Measurements from ENCODE around the gene IQCK.
A peak's percentile ranks its signal among the peaks of the same experiment; 100 is the strongest.

Gene IQCK, protein sequence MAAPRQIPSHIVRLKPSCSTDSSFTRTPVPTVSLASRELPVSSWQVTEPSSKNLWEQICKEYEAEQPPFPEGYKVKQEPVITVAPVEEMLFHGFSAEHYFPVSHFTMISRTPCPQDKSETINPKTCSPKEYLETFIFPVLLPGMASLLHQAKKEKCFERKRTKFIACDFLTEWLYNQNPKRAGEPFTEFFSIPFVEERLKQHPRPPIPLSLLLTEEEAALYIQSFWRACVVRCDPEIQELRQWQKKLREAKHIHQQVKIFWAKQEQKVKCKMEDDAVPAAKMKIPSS

DNA sequence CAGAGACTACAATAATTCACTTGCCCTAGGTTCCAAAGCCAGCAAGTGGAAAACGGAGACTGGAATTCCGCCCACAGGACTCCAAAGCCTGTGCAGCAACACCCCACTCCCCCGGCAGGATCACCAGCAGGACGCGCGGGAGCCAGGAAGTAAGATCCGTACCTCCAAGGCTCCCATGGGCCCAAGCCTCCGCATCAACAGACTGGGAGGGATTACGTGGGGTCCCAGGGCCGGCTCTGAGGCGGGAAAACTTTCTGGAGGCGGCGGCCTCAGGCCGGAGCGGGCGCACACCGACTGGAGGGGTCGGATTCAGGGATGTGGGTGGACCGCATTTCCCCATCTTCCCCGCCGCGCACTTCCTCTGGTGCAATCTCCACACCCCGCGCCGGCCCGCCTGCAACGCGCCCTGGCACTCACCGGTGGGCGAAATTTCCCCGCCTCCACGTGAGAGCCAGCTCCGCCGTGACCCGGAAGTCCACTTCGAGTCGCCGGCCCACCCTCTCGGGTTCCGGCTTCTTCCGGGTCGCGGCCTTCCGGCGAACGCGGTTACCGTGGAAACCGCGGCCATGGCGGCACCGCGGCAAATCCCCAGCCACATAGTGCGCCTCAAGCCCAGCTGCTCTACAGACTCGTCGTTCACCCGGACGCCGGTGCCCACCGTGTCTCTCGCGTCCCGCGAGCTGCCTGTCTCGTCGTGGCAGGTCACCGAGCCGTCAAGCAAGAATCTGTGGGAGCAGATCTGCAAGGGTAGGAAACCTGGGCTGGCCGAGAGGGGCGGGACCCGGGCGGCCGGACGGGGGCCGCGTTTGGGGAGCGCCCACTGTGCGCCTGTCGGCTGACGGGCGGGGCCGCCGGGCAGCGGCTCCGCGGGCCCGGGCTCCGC, at the start of gene IQCK, which contains the start of gene KNOP1:
Gene IQCK, plus strand, starts transcription at position 531 of the 883 bp plus-strand sequence. Its CDS starts 36 bp downstream, at position 567.
Gene KNOP1, minus strand, starts transcription at position 487 of the 883 bp plus-strand sequence. CDS start 3,192 bp downstream, outside the sequence.
- peak within 1 kb of the TSS; percentile 92 for H3K9ac ChIP-seq (ENCODE audit: low read length)
- no peaks in the 10 kb centered on the region for H4K20me1 ChIP-seq (ENCODE audit: low read depth, low read length)
- H3K9me3 ChIP-seq (ENCODE audit: insufficient read depth, low read length) = no peaks in the 10 kb centered on the region
- no peaks in the 10 kb centered on the region for H3K9me2 ChIP-seq (replicated peaks; ENCODE audit: insufficient read depth, low read length)
- H3K36me3 ChIP-seq (ENCODE audit: low read length) = no peaks in the 10 kb centered on the region
- no peaks in the 10 kb centered on the region for H3K27me3 ChIP-seq (ENCODE audit: low read length)
- H3K79me2 ChIP-seq (ENCODE audit: insufficient read depth, low read length) = peaks cover 24% of the 10 kb centered on the region
- no peak within 1 kb of the TSS for H3K27ac ChIP-seq (ENCODE audit: low read depth, low read length)
- H3F3A ChIP-seq (ENCODE audit: insufficient read depth) = no peaks in the 10 kb centered on the region
- H3K4me2 ChIP-seq (ENCODE audit: low read depth, low read length, poor library complexity, severe bottlenecking) = peak within 1 kb of the TSS; percentile 66
- peak within 1 kb of the TSS; percentile 97 for H3K4me3 ChIP-seq (ENCODE audit: insufficient read depth, low read length, poor library complexity, severe bottlenecking)
- no peak for TF ChIP-seq CTCF (IDR thresholded peaks at IDR 0.05; ENCODE audit: insufficient read depth, low read length, poor library complexity, severe bottlenecking)
- TF ChIP-seq EZH2phosphoT487 (conservative IDR thresholded peaks at IDR 0.05; ENCODE audit: low read length) = no peak
- H2AFZ ChIP-seq (ENCODE audit: low read depth, low read length, severe bottlenecking) = peak within 1 kb of the TSS; percentile 70

GRCh38 chr16:19672378-19672777, 45.7 kb upstream of the IQCK start:
- H3K27ac ChIP-seq (ENCODE audit: low read depth, low read length) = no peak overlapping the region
- no peaks in the 10 kb centered on the region for H3K27me3 ChIP-seq (ENCODE audit: low read length)
- TF ChIP-seq EZH2phosphoT487 (conservative IDR thresholded peaks at IDR 0.05; ENCODE audit: low read length) (no peak), CTCF (IDR thresholded peaks at IDR 0.05; ENCODE audit: insufficient read depth, low read length, poor library complexity, severe bottlenecking) (no peak)
- no peaks in the 10 kb centered on the region for H3K36me3 ChIP-seq (ENCODE audit: low read length)
- no peaks in the 10 kb centered on the region for H4K20me1 ChIP-seq (ENCODE audit: low read depth, low read length)
- H3F3A ChIP-seq (ENCODE audit: insufficient read depth) = no peaks in the 10 kb centered on the region
- H3K4me2 ChIP-seq (ENCODE audit: low read depth, low read length, poor library complexity, severe bottlenecking) = no peak overlapping the region
- no peak overlapping the region for H3K9ac ChIP-seq (ENCODE audit: low read length)
- no peaks in the 10 kb centered on the region for H3K9me3 ChIP-seq (ENCODE audit: insufficient read depth, low read length)
- H3K9me2 ChIP-seq (replicated peaks; ENCODE audit: insufficient read depth, low read length) = no peaks in the 10 kb centered on the region
- no peaks in the 10 kb centered on the region for H3K79me2 ChIP-seq (ENCODE audit: insufficient read depth, low read length)
- H2AFZ ChIP-seq (ENCODE audit: low read depth, low read length, severe bottlenecking) = no peak overlapping the region
- H3K4me3 ChIP-seq (ENCODE audit: insufficient read depth, low read length, poor library complexity, severe bottlenecking) = no peak overlapping the region

DNA sequence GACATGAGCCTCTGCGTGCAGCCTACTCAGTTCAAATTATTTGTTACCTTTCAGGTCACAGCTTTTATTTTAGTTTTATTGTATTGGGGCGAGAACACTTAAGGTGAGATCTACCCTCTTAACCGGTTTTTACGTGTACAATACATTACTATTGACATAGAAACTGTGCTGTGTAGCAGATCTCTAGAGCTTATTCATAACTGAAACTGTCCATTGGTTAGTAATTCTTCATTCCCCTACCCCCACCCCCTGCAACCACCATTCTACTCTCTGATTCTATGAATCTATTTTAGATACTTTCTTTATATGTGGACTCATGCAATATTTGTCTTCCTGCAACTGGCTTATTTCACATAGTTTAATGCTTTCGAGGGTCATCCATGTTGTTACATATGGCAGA, 43.6 kb upstream of the IQCK start:
- Histone ChIP-seq H3F3A (ENCODE audit: insufficient read depth) (no peaks in the 10 kb centered on the region), H3K79me2 (ENCODE audit: insufficient read depth, low read length) (no peaks in the 10 kb centered on the region), H3K4me3 (ENCODE audit: insufficient read depth, low read length, poor library complexity, severe bottlenecking) (no peak overlapping the region), H3K27ac (ENCODE audit: low read depth, low read length) (no peak overlapping the region), H3K36me3 (ENCODE audit: low read length) (no peaks in the 10 kb centered on the region), H2AFZ (ENCODE audit: low read depth, low read length, severe bottlenecking) (no peak overlapping the region), H3K9me2 (replicated peaks; ENCODE audit: insufficient read depth, low read length) (no peaks in the 10 kb centered on the region), H4K20me1 (ENCODE audit: low read depth, low read length) (no peaks in the 10 kb centered on the region), H3K9ac (ENCODE audit: low read length) (no peak overlapping the region), H3K27me3 (ENCODE audit: low read length) (no peaks in the 10 kb centered on the region), H3K4me2 (ENCODE audit: low read depth, low read length, poor library complexity, severe bottlenecking) (no peak overlapping the region), H3K9me3 (ENCODE audit: insufficient read depth, low read length) (no peaks in the 10 kb centered on the region)
- TF ChIP-seq EZH2phosphoT487 (conservative IDR thresholded peaks at IDR 0.05; ENCODE audit: low read length) (no peak), CTCF (IDR thresholded peaks at IDR 0.05; ENCODE audit: insufficient read depth, low read length, poor library complexity, severe bottlenecking) (no peak)

Measured in SU-DHL-6 (cell line).